CD4-positive, alpha-beta T cell (primary cell): Measurements from ENCODE around the gene DLST. TPM values are rescaled to one million over a fixed set of nuclear protein-coding genes. Genes with fewer than 3 reads are reported as not detected.

ENCODE experiments used
- ATAC-seq: fragments of 200-7000 bp; cut with Tn5 transposase; one replicate; pipeline ENCODE4 v1.10.0; 2022; ENCODE audit warnings: mild to moderate bottlenecking; ENCODE audit not compliant: poor library complexity
- CTCF ChIA-PET: fragments of 350-600 bp; sonication (Branson Sonifier 250); formaldehyde crosslinking; loops from one replicate; lab custom pipeline; 2021; ENCODE audit warnings: antibody characterized with exemption, inconsistent platforms; lab: Charles Lee
- POLR2A ChIA-PET: fragments of 350-600 bp; sonication (Branson Sonifier 250); formaldehyde crosslinking; loops from one replicate; lab custom pipeline; 2021; ENCODE audit warnings: antibody characterized with exemption, inconsistent platforms; lab: Charles Lee
- DNase-seq, 14 experiments: peaks; one replicate each; pipeline ENCODE4 v3.0.0-alpha.2; 2013 to 2020; ENCODE audit warnings: mixed read lengths in 2 of 14
- H3K27ac ChIP-seq, 2 donors: one replicate each; pipeline versions ENCODE4 v1.5.1 to v1.7.0; 2013; ENCODE audit warnings: low read length in 2 of 2, low read depth in 1 of 2, mild to moderate bottlenecking in 1 of 2
- H3K27me3 ChIP-seq, 2 experiments: 1 replicate in 1 of 2; 2 replicates in 1 of 2; pipeline versions ENCODE4 v1.6.1 to v1.7.0; 2013; ENCODE audit warnings: low read length in 2 of 2, control low read depth in 1 of 2, mild to moderate bottlenecking in 1 of 2, moderate library complexity in 1 of 2; ENCODE audit not compliant: insufficient read depth in 2 of 2, control insufficient read depth in 1 of 2
- H3K36me3 ChIP-seq: one replicate; pipeline ENCODE4 v1.6.1; 2013; ENCODE audit warnings: low read length, control low read depth; ENCODE audit not compliant: insufficient read depth
- H3K4me1 ChIP-seq: one replicate; pipeline ENCODE4 v1.6.1; 2013; ENCODE audit warnings: low read length, control low read depth; ENCODE audit not compliant: insufficient read depth
- H3K4me3 ChIP-seq: one replicate; pipeline ENCODE4 v1.5.1; 2013; ENCODE audit warnings: mild to moderate bottlenecking, low read length, moderate library complexity
- H3K9me3 ChIP-seq, 2 experiments: 1 replicate in 1 of 2; 2 replicates in 1 of 2; pipeline versions ENCODE4 v1.6.1 to v1.7.0; 2013; ENCODE audit warnings: low read length in 2 of 2, mild to moderate bottlenecking in 2 of 2, control low read depth in 1 of 2, moderate library complexity in 1 of 2; ENCODE audit not compliant: control insufficient read depth in 1 of 2, insufficient read depth in 1 of 2
- H3K27ac Mint-ChIP-seq: one replicate; pipeline ENCODE4 v1.8.0; 2020; ENCODE audit warnings: mixed read lengths
- H3K27me3 Mint-ChIP-seq: one replicate; pipeline ENCODE4 v1.8.0; 2021; ENCODE audit warnings: mixed read lengths
- H3K36me3 Mint-ChIP-seq: one replicate; pipeline ENCODE4 v1.8.0; 2021; ENCODE audit warnings: low read depth, mixed read lengths
- H3K4me1 Mint-ChIP-seq: one replicate; pipeline ENCODE4 v1.8.0; 2021; ENCODE audit warnings: low read depth, mixed read lengths
- H3K4me3 Mint-ChIP-seq: one replicate; pipeline ENCODE4 v1.8.0; 2020; ENCODE audit warnings: mild to moderate bottlenecking, mixed read lengths
- H3K9me3 Mint-ChIP-seq: one replicate; pipeline ENCODE4 v1.8.0; 2020; ENCODE audit warnings: mixed read lengths
- CTCF ChIP-seq: fragments of 200-600 bp; IDR thresholded peaks from one replicate; pipeline ENCODE4 v1.8.0; 2022; ENCODE audit warnings: antibody characterized with exemption, mild to moderate bottlenecking
- intact Hi-C, 2 experiments: fragments of 100-400 bp; cut with DNase I in 1 of 2; cut with micrococcal nuclease in 1 of 2; formaldehyde crosslinking; loops; one replicate each; pipeline versions ENCODE4 v1.15.1 to v1.9.0; 2023 to 2025; cut with DNase I, micrococcal nuclease
- total RNA-seq, 174 experiments: library from RNA in 2 of 174; stranded (reverse) in 2 of 174; gene quantifications; one replicate each; pipeline ENCODE4 v1.2.3 and lab custom pipeline; 2021 to 2026

The DLST gene
- total RNA-seq, 2 experiments from 2014 or later = 162 to 170 TPM

GRCh38 chr14:74846168-74846567, 35.5 kb upstream of the DLST start:
- ChIA-PET POLR2A (no interaction called here), CTCF (interaction anchor here (1.3 to 1.7 kb wide), 2 partner anchors 15 to 234 kb away, joined by 3 to 7 read pairs; partner anchors contain the start of gene LTBP2)
- H3K9me3 ChIP-seq = no peaks in the 10 kb centered on the region
- intact Hi-C loops = no loop called here
- H3K4me1 ChIP-seq = peaks cover 5% of the 10 kb centered on the region
- H3K27me3 Mint-ChIP-seq = no peaks in the 10 kb centered on the region
- H3K36me3 Mint-ChIP-seq = peaks cover 8% of the 10 kb centered on the region
- no peaks in the 10 kb centered on the region for H3K9me3 Mint-ChIP-seq
- no peak for DNase-seq
- TF ChIP-seq CTCF = no peak
- no peak for ATAC-seq
- no peak overlapping the region for H3K4me3 Mint-ChIP-seq
- no peak overlapping the region for H3K27ac ChIP-seq
- no peak overlapping the region for H3K4me3 ChIP-seq
- H3K27ac Mint-ChIP-seq = no peak overlapping the region
- H3K27me3 ChIP-seq = no peaks in the 10 kb centered on the region
- peaks cover 29% of the 10 kb centered on the region for H3K4me1 Mint-ChIP-seq
- H3K36me3 ChIP-seq = no peaks in the 10 kb centered on the region

- intact Hi-C loops = no loop called here
- Mint-ChIP-seq H3K4me3 (no peak overlapping the region), H3K9me3 (no peaks in the 10 kb centered on the region), H3K4me1 (peaks cover 20% of the 10 kb centered on the region), H3K27me3 (no peaks in the 10 kb centered on the region), H3K36me3 (no peaks in the 10 kb centered on the region), H3K27ac (no peak overlapping the region)
- POLR2A ChIA-PET = no interaction called here
- Histone ChIP-seq H3K9me3 (no peaks in the 10 kb centered on the region), H3K36me3 (no peaks in the 10 kb centered on the region), H3K4me3 (no peak overlapping the region), H3K27me3 (no peaks in the 10 kb centered on the region), H3K4me1 (no peaks in the 10 kb centered on the region), H3K27ac (no peak overlapping the region)
- DNase-seq (no peak), ATAC-seq (no peak)
- no peak for TF ChIP-seq CTCF
- CTCF ChIA-PET = interaction anchor here (1.0 to 1.7 kb wide), 2 partner anchors 14 to 59 kb away, joined by 3 to 7 read pairs; no protein-coding TSS in a partner anchor
Measured at GRCh38 chr14:74846968-74847665, 34.6 kb upstream of the DLST start.

- H3K4me3 Mint-ChIP-seq = no peak overlapping the region
- ATAC-seq = no peak
- POLR2A ChIA-PET = no interaction called here
Measured at GRCh38 chr14:74848768-74849167, 32.9 kb upstream of the DLST start.

More at GRCh38 chr14:74848768-74849167, 32.9 kb upstream of the DLST start:
- Mint-ChIP-seq H3K4me1 (peaks cover 23% of the 10 kb centered on the region), H3K27ac (no peak overlapping the region), H3K27me3 (no peaks in the 10 kb centered on the region), H3K36me3 (no peaks in the 10 kb centered on the region), H3K9me3 (no peaks in the 10 kb centered on the region)
- intact Hi-C loops = no loop called here
- no peaks in the 10 kb centered on the region for H3K36me3 ChIP-seq
- no peak overlapping the region for H3K4me3 ChIP-seq
- DNase-seq = no peak
- no peak for TF ChIP-seq CTCF
- CTCF ChIA-PET = interaction anchor here (1.5 to 1.7 kb wide), 2 partner anchors 12 to 57 kb away, joined by 4 to 7 read pairs; no protein-coding TSS in a partner anchor
- no peaks in the 10 kb centered on the region for H3K9me3 ChIP-seq
- no peaks in the 10 kb centered on the region for H3K27me3 ChIP-seq
- no peak overlapping the region for H3K27ac ChIP-seq
- peaks cover 7% of the 10 kb centered on the region for H3K4me1 ChIP-seq
